Liver (tissue), 3 donors: ENCODE measurements around the gene PHC2.

Experiments used
- CTCF ChIP-seq: fragments of 150-350 bp; IDR thresholded peaks from 2 replicates; pipeline ENCODE4 v1.5.1; 2017; ENCODE audit warnings: improper control_type of control experiment, low read depth, low read length; ENCODE audit not compliant: missing input control
- GABPA ChIP-seq, 2 donors: IDR thresholded peaks in 1 of 2; conservative IDR thresholded peaks in 1 of 2; 2 replicates each; pipeline ENCODE4 v1.6.1; 2016; ENCODE audit warnings: antibody characterized with exemption in 2 of 2, mild to moderate bottlenecking in 1 of 2, moderate library complexity in 1 of 2
- MAX ChIP-seq: IDR thresholded peaks from 2 replicates; pipeline ENCODE4 v1.6.1; 2016; ENCODE audit warnings: antibody characterized with exemption
- REST ChIP-seq: IDR thresholded peaks from 2 replicates; pipeline ENCODE4 v1.6.1; 2016; ENCODE audit warnings: antibody characterized with exemption, mild to moderate bottlenecking
- RXRA ChIP-seq, 2 donors: IDR thresholded peaks; 2 replicates each; pipeline ENCODE4 v1.6.1; 2017 to 2018; ENCODE audit warnings: antibody characterized with exemption in 2 of 2, mild to moderate bottlenecking in 1 of 2
- TF ChIP-seq, protein P1 (sequence below): IDR thresholded peaks from 2 replicates; pipeline ENCODE4 v1.6.1; 2016; ENCODE audit warnings: antibody characterized with exemption
- donor health status: healthy.
- donor health status: healthy.

- TF ChIP-seq, protein P1, sequence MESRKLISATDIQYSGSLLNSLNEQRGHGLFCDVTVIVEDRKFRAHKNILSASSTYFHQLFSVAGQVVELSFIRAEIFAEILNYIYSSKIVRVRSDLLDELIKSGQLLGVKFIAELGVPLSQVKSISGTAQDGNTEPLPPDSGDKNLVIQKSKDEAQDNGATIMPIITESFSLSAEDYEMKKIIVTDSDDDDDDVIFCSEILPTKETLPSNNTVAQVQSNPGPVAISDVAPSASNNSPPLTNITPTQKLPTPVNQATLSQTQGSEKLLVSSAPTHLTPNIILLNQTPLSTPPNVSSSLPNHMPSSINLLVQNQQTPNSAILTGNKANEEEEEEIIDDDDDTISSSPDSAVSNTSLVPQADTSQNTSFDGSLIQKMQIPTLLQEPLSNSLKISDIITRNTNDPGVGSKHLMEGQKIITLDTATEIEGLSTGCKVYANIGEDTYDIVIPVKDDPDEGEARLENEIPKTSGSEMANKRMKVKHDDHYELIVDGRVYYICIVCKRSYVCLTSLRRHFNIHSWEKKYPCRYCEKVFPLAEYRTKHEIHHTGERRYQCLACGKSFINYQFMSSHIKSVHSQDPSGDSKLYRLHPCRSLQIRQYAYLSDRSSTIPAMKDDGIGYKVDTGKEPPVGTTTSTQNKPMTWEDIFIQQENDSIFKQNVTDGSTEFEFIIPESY, result no peak
- TF ChIP-seq CTCF, result no peak
- TF ChIP-seq MAX, result no peak
- no peak for TF ChIP-seq GABPA (IDR thresholded peaks at IDR 0.05 in 1 of 2, conservative IDR thresholded peaks at IDR 0.05 in 1 of 2)
- no peak for TF ChIP-seq RXRA (IDR thresholded peaks at IDR 0.05)
- TF ChIP-seq REST, result no peak
Observed at GRCh38 chr1:33363470-33363861, 67.4 kb downstream of the PHC2 start.
